ENCODE data around the gene STAU1.
"Not testable (repeated sequence)": the region's sequence is repeated elsewhere in the genome, so short reads cannot be mapped to it uniquely, and the experiment has no call there.

STAU1 gene

GRCh38 chr20:49181265-49181877, 6.8 kb downstream of the STAU1 start:
- H3K27ac ChIP-seq: no peak overlapping the region
- no peak for TF ChIP-seq ZFX (IDR thresholded peaks at IDR 0.05; ENCODE audit: borderline replicate concordance)
- no peak for TF ChIP-seq CTCF (IDR thresholded peaks at IDR 0.05)

DNA sequence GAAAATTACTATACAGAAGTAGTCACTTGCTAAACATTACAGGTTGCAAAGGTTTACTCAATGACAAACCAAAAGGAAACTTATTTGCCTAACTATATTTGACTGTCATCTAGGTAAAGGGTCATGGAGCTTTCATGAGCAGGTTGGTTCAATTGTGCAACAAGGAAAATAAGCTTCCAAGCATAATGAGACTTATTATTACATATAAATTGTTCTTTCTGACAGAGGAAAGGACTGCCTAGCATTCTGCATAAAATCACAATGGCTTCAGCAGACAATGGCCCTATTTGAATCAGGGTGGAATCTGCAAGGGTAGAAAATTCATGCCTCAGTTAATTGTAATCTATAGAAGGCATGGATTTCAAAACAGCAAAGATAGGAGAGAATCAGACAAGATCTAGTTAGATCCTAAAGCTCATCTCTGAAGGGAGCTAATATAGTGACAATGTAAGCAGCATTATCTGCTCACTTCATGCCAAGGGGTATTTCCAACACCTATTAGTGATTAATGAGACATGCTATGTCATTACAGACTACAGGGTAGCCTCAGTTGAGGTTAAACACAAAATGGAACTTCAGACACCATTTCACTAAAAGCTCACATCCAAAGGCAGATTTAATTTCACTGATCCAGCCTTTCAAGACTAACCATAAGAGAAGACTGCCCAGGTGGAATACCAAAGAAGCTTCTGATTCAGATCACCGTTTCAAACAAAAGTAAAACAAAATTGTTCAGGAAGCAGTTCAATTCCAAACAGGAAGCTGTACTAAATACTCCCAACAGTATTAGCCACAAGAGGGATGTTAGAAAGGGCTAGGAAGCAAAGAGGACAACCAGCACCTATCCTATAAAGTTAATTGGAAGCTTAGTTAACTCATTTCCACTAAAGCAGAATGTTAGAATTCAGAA, 8.5 kb downstream of the STAU1 start:
- H3K27ac ChIP-seq: no peak overlapping the region

DNA sequence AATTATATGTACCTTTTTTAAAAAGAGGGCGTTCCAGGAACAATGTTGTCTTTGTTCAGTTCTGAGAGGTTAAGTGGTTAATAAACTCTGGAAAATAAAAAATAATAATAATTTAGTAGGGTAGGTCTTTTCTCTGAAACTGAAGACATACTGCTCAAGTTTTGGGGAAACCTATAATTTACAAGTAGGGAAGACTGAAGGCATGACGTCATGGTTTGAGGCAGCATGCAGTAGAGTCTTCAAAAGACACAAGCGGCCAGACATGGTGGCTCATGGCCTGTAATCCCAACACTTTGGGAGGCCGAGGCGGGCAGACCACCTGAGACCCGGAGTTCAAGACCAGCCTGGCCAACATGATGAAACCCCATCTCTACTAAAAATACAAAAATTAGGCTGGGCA, 14.0 kb downstream of the STAU1 start:
- H3K27ac ChIP-seq: no peak overlapping the region
- TF ChIP-seq ZFX (IDR thresholded peaks at IDR 0.05; ENCODE audit: borderline replicate concordance) (no peak), CTCF (IDR thresholded peaks at IDR 0.05) (no peak)

More for the DNA sequence above, 8.5 kb downstream of the STAU1 start:
- no peak for TF ChIP-seq CTCF (IDR thresholded peaks at IDR 0.05)

GRCh38 chr20:49172413-49172812, 15.7 kb downstream of the STAU1 start:
- H3K27ac ChIP-seq: no peak overlapping the region
- TF ChIP-seq ZFX (IDR thresholded peaks at IDR 0.05; ENCODE audit: borderline replicate concordance): no peak

- no peak for TF ChIP-seq CTCF (IDR thresholded peaks at IDR 0.05)
- no peak for TF ChIP-seq ZFX (IDR thresholded peaks at IDR 0.05; ENCODE audit: borderline replicate concordance)
- H3K27ac ChIP-seq: no peak overlapping the region
Observed at GRCh38 chr20:49171909-49172308, 16.2 kb downstream of the STAU1 start.

- no peak overlapping the region for H3K27ac ChIP-seq
- TF ChIP-seq CTCF (IDR thresholded peaks at IDR 0.05) (no peak), ZFX (IDR thresholded peaks at IDR 0.05; ENCODE audit: borderline replicate concordance) (no peak)
Observed at GRCh38 chr20:49170714-49171113, 17.4 kb downstream of the STAU1 start.

DNA sequence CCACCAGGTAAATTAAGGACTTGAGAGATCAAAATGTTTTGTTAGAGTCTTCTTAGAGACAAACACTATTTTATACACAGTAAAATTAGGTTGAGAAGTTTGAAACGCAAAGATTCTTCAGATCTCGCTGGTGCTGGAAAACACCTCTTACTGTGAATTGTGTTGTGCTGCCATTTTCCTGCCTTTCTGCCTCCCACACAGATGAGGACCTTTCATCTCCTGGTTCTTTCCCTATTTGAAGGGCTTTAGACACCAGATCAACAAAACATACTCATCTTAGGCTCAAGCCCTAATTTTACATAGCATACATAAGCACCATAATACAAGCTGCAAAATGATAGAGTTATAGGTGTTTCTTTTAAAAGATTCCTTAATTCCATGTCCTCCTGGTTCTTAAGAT, 18.6 kb downstream of the STAU1 start:
- TF ChIP-seq ZFX (IDR thresholded peaks at IDR 0.05; ENCODE audit: borderline replicate concordance) (no peak), CTCF (IDR thresholded peaks at IDR 0.05) (no peak)
- no peak overlapping the region for H3K27ac ChIP-seq

GRCh38 chr20:49168864-49169263, 19.3 kb downstream of the STAU1 start:
- H3K27ac ChIP-seq: not testable (repeated sequence)

Measured in 22Rv1 (cell line).